ES-I3 (cell line): ENCODE data around the gene MEIKIN.

Experiments
- H3K36me3 ChIP-seq: 2 replicates; pipeline ENCODE4 v1.6.1; 2013; ENCODE audit warnings: mild to moderate bottlenecking, low read length, control low read depth, moderate library complexity; ENCODE audit not compliant: insufficient read depth
- H3K4me1 ChIP-seq: 2 replicates; pipeline ENCODE4 v1.6.1; 2013; ENCODE audit warnings: mild to moderate bottlenecking, control low read depth, low read length; ENCODE audit not compliant: insufficient read depth
- H3K9ac ChIP-seq: 2 replicates; pipeline ENCODE4 v1.6.1; 2013; ENCODE audit warnings: low read depth, mild to moderate bottlenecking, low read length, moderate library complexity
- H3K9me3 ChIP-seq: 2 replicates; pipeline ENCODE4 v1.6.1; 2013; ENCODE audit warnings: mild to moderate bottlenecking, low read length, moderate library complexity; ENCODE audit not compliant: control insufficient read depth, insufficient read depth

MEIKIN gene

DNA sequence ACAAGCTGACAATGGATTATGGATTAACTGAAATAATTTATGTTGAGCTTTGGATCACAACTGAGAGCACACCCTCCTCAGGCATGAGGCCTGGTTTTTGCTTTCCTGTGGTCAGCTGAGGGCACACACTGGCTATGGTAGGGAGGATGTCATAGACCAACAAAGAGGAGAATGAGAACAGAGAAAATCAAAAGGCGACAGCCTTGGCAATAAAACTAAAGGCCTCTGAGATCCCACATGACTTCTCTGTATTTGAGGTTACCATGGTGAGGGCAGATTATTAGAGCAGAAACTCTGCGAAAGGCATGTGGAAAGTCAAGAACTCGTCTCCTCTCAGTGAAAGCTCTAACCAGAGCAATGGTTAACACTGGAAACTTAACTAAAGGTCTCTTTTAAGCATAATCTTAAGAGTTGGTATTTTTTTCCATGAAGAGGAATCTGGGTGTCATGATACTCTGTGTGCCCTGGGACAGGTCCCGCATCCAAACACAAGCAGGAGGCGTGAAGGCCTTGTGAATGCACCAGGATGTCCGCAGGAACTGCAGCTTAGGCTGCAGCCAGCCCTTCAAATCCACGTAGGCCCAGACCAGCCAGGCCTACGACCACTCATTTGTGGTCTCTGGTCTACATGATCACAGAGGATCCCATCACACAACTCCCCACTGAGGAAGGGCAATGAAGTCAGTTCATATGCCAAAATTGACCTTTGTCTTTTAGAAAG lies 12.4 kb upstream of the MEIKIN start:
- no peaks in the 10 kb centered on the region for H3K9me3 ChIP-seq
- no peaks in the 10 kb centered on the region; the same call in 1 of the 2 replicates for H3K36me3 ChIP-seq
- no peak overlapping the region for H3K9ac ChIP-seq
- H3K4me1 ChIP-seq: 0 out of 2 replicates have a peak, but pooled peaks cover 5% of the 10 kb centered on the region

DNA sequence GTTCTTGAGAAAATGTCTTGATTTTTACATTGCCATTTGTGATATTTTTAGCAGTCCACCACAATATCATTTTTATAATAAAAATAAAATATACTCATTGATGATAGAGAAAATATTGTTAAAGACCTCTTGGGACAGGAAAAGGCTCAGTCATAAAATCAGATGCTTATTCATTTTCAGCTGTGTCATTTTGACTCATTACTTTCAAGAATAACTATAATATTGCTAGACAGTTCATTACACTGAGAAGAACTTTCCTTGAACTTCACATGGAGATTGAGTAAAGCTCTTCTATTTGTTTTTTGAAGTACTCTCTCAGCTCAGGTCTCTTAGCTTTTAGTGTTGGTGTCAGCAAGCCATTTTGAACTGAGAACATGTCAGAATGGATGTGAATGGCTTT lies 8.5 kb upstream of the MEIKIN start:
- H3K9me3 ChIP-seq: no peaks in the 10 kb centered on the region
- no peak overlapping the region for H3K9ac ChIP-seq
- H3K36me3 ChIP-seq: no peaks in the 10 kb centered on the region
- no peaks in the 10 kb centered on the region for H3K4me1 ChIP-seq

DNA sequence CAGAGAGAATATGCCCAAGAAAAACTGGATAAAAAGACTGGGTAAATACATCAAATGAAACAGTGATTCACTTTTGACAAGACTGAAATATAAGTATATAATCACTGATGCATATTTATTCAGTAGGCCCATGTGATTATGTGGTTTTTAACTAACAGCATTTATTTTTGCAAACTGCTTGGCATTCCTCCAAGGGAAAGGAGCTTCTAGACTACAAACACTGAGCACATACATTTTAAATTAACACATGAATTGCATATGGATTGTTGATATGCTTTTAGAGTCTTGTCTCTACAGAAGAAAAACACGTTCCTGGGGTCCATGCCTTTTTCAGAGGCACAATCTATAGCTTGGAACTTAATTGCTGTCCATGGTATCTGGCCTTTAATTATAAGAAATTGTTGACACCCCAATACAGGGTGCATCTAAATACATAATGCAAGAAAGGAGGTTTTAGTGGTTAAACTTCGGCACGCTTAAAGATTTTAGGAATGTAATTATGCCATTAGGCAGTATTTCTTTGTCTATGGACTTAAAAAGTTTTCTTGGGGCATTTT lies 6.9 kb upstream of the MEIKIN start:
- no peak overlapping the region for H3K9ac ChIP-seq
- no peaks in the 10 kb centered on the region for H3K36me3 ChIP-seq
- H3K9me3 ChIP-seq: no peaks in the 10 kb centered on the region
- H3K4me1 ChIP-seq: no peaks in the 10 kb centered on the region

DNA sequence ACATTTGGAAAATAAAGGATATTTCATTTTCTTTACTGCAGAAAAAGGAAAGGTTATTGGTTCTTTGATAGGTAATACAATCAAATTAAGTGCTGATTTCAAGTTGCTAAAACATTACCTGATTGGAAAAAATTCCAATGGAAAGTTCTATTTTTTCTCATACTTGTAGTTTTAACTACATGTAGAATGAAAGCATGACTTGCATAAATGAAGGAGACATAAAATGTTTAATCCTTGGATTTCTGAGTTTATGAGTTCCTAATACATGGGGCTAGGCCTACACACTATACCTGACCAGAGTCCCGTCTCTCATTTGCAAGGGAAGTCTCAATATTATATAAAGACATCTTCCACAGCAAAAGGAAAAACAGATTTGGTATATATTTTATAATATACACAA lies 5.2 kb upstream of the MEIKIN start:
- no peaks in the 10 kb centered on the region for H3K9me3 ChIP-seq
- H3K4me1 ChIP-seq: no peaks in the 10 kb centered on the region
- H3K36me3 ChIP-seq: no peaks in the 10 kb centered on the region
- H3K9ac ChIP-seq: no peak overlapping the region

DNA sequence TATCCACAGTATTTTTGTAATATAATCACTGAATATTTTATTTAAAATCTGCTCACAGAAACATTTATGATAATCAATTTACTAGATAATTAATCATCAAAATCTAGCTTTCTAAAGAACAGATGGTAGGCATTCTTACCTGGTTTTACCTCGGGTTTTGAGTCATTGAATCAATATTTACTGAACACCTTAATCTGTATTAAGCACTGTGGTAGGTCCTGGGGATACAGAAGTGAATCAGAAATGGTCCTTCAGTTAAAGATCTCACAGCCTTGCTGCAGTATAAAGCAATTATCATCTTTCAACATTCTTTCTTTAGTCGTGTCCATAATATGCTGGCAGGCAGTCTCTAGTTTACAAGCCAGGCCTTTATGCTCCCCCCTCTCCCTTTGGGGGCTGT lies 2.0 kb upstream of the MEIKIN start:
- Histone ChIP-seq H3K36me3 (no peaks in the 10 kb centered on the region), H3K9ac (no peak overlapping the region), H3K4me1 (no peaks in the 10 kb centered on the region), H3K9me3 (no peaks in the 10 kb centered on the region)

DNA sequence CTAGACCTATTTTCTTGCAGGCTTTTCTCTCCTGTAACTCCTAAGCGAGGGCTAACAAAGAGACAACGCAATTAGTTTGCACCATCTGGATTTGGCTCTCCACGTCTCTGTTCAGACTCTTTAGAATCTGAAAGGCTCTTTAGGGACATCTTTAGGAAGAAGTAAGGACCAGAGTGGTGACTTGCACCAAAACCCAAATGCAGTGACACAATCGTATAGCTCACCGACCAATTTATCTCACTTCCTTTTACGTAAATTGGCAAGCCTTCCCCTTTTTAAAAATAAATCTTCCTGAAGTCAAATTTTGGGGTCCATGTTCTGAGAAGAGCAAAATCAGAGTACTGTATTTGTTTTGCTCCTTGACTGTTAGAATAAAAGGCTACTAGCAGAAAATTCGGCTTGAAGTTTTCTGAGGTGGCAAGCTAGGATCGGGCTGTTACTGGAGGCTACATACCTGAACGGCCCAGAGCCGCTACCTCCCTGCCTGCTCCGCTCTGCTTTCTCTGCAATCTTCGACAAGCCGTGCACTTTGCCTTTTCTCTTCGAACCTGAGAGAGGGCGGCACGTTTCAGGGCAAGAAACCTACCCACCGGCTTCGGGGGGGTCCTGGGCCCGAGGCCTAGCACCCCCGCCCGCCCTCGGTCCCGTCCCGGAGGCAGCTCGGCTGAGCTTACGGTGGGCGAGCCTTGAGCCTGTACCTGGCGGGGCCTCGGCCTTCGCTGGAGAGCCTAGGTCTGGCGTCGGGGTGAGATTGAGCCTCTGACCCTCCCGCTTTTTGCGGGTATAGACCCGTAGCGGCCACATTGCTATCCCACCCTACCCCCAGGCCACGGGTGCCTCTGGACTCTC lies 537 bp downstream of the MEIKIN start:
- Histone ChIP-seq H3K4me1 (no peaks in the 10 kb centered on the region), H3K9ac (no peak overlapping the region)

DNA sequence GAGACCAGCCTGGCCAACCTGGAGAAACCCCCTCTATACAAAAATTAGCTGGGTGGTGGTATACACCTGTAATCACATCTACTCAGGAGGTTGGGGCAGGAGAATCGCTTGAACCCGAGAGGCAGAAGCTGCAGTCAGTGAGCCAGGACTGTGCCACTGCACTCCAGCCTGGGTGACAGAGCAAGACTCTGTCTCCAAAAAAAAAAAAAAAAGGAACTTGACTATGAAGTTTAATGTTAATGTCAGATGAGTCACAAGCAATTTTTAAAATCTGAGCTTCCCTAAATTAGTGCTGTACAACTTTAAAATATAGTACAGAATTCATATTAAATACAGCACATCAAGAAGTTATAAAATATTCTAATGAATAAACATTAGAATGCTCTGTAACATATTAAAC lies 1.5 kb downstream of the MEIKIN start:
- H3K9me3 ChIP-seq: no peaks in the 10 kb centered on the region
- H3K36me3 ChIP-seq: no peaks in the 10 kb centered on the region
- H3K4me1 ChIP-seq: no peaks in the 10 kb centered on the region
- no peak overlapping the region for H3K9ac ChIP-seq

More for the DNA sequence above, 537 bp downstream of the MEIKIN start:
- no peaks in the 10 kb centered on the region for H3K9me3 ChIP-seq
- no peaks in the 10 kb centered on the region for H3K36me3 ChIP-seq

DNA sequence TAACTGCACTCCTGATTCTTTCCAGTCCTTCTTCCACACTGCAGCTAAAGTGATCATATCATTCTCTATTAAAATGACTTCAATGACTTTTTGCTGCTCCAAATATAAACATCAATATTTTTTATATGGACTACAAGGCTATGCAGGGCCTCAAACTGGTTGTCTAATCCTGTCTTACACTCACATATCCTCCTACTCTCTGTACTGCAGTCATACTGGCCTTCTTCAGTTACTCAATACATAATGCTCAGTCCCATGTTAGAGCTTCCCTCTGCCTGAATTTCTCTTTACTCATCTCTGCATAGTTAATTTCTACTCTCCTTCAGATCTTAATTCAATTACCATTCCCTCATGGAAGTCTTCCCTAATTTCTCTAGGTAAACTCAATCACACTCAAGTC lies 3.4 kb downstream of the MEIKIN start:
- no peaks in the 10 kb centered on the region for H3K4me1 ChIP-seq
- H3K9ac ChIP-seq: no peak overlapping the region
- no peaks in the 10 kb centered on the region for H3K9me3 ChIP-seq
- no peaks in the 10 kb centered on the region for H3K36me3 ChIP-seq

DNA sequence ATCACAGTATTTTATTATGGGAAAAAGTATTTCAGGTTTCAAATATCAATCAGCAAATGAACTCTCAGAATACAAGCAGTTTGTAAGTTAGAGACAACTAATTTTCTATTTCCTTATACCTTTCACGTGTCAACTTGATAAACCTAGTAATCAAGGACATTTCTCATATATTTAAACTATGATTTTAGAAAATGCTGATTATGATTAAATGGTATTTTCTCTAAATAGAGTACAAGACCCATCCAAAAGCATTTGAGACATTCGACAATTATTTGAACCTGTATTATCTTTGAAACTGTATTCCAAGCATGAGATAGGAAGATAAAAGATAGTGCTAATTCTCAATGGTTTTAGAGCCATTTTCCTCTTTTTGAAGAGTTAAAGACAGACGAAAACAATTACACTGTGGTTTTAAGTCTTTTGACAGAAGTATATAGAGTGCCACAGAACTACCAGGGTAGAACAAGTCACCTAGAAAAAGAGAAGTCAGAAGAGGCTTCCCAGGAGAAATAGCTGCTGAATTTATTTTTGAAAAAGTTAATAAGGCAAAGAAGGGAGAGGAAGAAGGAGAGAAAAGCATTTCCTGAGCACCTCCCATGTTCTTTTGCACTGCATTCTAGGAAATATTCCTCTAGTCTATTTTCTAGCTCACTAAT lies 5.6 kb downstream of the MEIKIN start:
- no peaks in the 10 kb centered on the region for H3K4me1 ChIP-seq
- no peaks in the 10 kb centered on the region for H3K36me3 ChIP-seq
- H3K9ac ChIP-seq: no peak overlapping the region
- no peaks in the 10 kb centered on the region for H3K9me3 ChIP-seq

DNA sequence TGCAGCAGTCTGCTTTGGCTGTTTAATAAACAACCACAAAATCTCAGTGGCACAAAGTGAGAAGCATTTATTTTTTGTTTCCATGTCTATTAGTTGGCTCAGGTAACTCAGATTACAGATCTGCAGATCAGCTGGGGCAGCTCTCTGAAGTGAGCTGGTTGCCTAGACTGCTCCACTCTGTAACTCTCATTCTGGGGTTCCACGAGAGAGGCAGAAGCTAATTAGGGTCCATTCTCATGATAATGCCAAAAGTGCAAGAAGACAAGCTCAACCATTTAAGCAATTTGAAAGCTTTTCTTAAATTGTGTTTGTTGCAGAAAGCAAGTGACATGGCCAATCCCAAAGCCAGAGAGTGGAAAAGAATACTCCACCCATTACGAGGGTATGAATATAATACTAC lies 13.2 kb downstream of the MEIKIN start:
- no peak overlapping the region for H3K9ac ChIP-seq

DNA sequence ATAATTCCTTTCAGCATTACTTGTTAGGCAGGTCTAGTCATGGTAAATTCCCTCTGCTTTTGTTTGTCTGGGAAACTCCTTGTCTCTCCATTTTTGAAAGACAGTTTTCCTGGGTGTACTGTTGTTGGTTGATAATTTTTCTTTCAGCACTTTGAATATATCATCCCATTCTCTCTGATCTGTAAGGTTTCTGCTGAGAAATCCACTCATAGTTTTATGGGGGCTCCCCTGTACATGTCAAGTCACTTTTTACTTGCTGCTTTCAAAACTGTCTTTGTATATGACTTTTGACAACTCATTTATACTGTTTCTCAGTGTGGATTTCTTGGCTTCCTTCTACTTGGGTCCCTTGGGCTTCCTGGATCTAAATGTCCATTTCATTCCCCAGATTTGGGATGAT lies 16.5 kb downstream of the MEIKIN start:
- Histone ChIP-seq H3K9me3 (peaks cover 3% of the 10 kb centered on the region), H3K36me3 (no peaks in the 10 kb centered on the region; the same call in 1 of the 2 replicates), H3K9ac (no peak overlapping the region), H3K4me1 (peaks cover 4% of the 10 kb centered on the region; the same call in 1 of the 2 replicates)

More for the DNA sequence above, 13.2 kb downstream of the MEIKIN start:
- H3K4me1 ChIP-seq: peaks cover 4% of the 10 kb centered on the region; the same call in 1 of the 2 replicates
- H3K9me3 ChIP-seq: peaks cover 3% of the 10 kb centered on the region
- H3K36me3 ChIP-seq: no peaks in the 10 kb centered on the region; the same call in 1 of the 2 replicates

DNA sequence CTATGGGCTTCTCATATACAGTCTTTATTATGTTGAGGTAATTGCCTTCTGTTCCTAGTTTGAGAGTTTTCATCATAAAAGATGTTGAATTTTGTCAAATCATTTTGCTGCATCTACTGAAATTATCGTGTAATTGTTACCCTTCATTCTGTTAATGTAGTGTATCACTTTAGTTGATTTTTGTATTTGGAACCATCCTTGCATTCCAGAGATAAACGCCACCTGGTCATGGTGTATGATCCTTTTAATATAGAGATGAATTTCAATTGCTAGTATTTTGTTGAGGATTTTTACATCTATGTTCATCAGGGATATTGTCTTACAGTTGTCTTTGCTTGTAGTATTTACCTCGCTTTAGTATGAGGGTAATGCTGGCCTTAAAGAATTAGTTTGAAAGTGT lies 19.3 kb downstream of the MEIKIN start:
- no peaks in the 10 kb centered on the region for H3K4me1 ChIP-seq
- no peaks in the 10 kb centered on the region; the same call in 1 of the 2 replicates for H3K36me3 ChIP-seq
- H3K9ac ChIP-seq: no peak overlapping the region
- H3K9me3 ChIP-seq: peaks cover 2% of the 10 kb centered on the region

DNA sequence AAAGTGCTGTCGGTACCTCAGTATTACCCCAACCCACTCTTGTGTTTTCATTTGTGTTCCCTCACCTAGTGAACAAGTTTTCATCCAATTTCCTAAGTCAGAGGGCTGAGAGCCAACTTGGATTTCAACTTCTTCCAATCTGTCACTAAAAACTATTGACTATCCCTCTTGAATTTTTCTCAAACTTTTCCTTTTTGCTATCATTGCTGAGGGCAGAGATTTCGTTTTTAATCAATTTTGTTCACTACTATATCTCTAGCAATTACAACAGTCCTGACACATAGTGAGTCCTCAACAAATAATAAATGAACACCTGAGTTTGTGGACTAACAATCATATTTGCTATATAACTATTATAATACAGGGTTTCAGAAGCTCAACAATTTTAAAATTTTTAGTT lies 29.0 kb downstream of the MEIKIN start:
- Histone ChIP-seq H3K9me3 (no peaks in the 10 kb centered on the region), H3K4me1 (no peaks in the 10 kb centered on the region), H3K36me3 (no peaks in the 10 kb centered on the region), H3K9ac (no peak overlapping the region)

DNA sequence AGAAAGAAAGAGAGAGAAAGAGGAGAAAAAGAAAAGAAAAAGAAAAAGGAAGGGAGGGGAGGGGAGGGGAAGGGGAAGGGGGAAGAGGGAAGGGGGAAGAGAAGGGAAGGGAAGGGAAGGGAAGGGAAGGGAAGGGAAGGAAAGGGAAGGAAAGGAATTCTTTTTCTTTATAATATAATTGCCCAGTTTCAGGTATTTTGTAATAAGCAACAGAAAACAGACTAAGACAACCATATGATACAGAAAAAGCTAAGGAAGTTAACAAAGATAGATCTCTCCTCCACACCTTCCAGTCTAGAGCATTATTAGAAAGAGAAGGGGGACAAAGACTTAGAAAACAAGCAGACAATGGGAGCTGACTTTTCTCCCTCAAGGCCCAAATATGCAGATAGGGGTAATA lies 31.0 kb downstream of the MEIKIN start:
- Histone ChIP-seq H3K4me1 (no peaks in the 10 kb centered on the region), H3K36me3 (no peaks in the 10 kb centered on the region), H3K9me3 (no peaks in the 10 kb centered on the region), H3K9ac (no peak overlapping the region)
